Germinal center (tissue), 1 donor: ENCODE results near the gene MINDY2.

Source experiments
- DNase-seq: peaks from one replicate; pipeline ENCODE4 v3.0.0; 2012; ENCODE audit warnings: mixed read lengths, low spot score

MINDY2 gene

GRCh38 chr15:58770857-58771620 is at the start of gene MINDY2:
TSS of gene MINDY2 (plus strand) at chr15:58771302. CDS start at chr15:58771396, 94 bp downstream.
- DNase-seq = peak; percentile 94

- peak; percentile 51 for DNase-seq
Observed at GRCh38 chr15:58724466-58724865, 46.6 kb upstream of the MINDY2 start.

- no peak for DNase-seq
Observed at GRCh38 chr15:58726867-58727266, 44.2 kb upstream of the MINDY2 start.

GRCh38 chr15:58731756-58732535 is 39.2 kb upstream of the MINDY2 start:
- no peak for DNase-seq

- no peak for DNase-seq
Observed at GRCh38 chr15:58732625-58733363, 38.3 kb upstream of the MINDY2 start.

- DNase-seq = no peak
Observed at GRCh38 chr15:58734859-58735258, 36.2 kb upstream of the MINDY2 start.

GRCh38 chr15:58736018-58736643 is 35.0 kb upstream of the MINDY2 start:
- no peak for DNase-seq

GRCh38 chr15:58737298-58737697 is 33.8 kb upstream of the MINDY2 start:
- DNase-seq = no peak

GRCh38 chr15:58738046-58738707 is 32.9 kb upstream of the MINDY2 start:
- no peak for DNase-seq

- no peak for DNase-seq
Observed at GRCh38 chr15:58740436-58740835, 30.7 kb upstream of the MINDY2 start.

GRCh38 chr15:58741032-58741431 is 30.1 kb upstream of the MINDY2 start:
- no peak for DNase-seq

- DNase-seq = no peak
Observed at GRCh38 chr15:58742022-58742813, 28.9 kb upstream of the MINDY2 start.

- DNase-seq = no peak
Observed at GRCh38 chr15:58742819-58743502, 28.1 kb upstream of the MINDY2 start.

GRCh38 chr15:58746174-58746573 is 24.9 kb upstream of the MINDY2 start:
- DNase-seq = no peak

- peak; percentile 18 for DNase-seq
Observed at GRCh38 chr15:58748040-58748851, 22.9 kb upstream of the MINDY2 start.

GRCh38 chr15:58748852-58749531 is 22.1 kb upstream of the MINDY2 start:
- DNase-seq = peak; percentile 59

- peak; percentile 100 for DNase-seq
Observed at GRCh38 chr15:58749532-58750337, 21.4 kb upstream of the MINDY2 start, which contains the start of gene ADAM10. TSS of gene ADAM10 (minus strand) at chr15:58749707. CDS start at chr15:58749534, 173 bp downstream.

- DNase-seq = no peak
Observed at GRCh38 chr15:58752716-58753115, 18.4 kb upstream of the MINDY2 start.
